IMR-90 (cell line): ENCODE measurements around the gene SLC6A11. TPM values are rescaled to one million over a fixed set of nuclear protein-coding genes. Genes with fewer than 3 reads are reported as not detected.

Source experiments
- ATAC-seq: fragments of 200-7000 bp; cut with Tn5 transposase; 2 replicates; pipeline ENCODE4 v1.9.1; 2020; ENCODE audit warnings: low read depth, mild to moderate bottlenecking, moderate library complexity
- BruUV-seq: library from RNA; stranded (reverse); fragments of 400-500 nt; replicated peaks from 2 replicates; lab custom pipeline; 2021; lab: Mats Ljungman, UMichigan
- CTCF ChIA-PET: fragments of 300-600 bp; formaldehyde crosslinking; extraction: SDS; loops from one replicate; lab custom pipeline; 2021; ENCODE audit warnings: antibody characterized with exemption; lab: Yijun Ruan, JAX
- POLR2A ChIA-PET: fragments of 300-600 bp; sonication (Branson Sonifier 250); formaldehyde crosslinking; loops from one replicate; lab custom pipeline; 2022; ENCODE audit warnings: antibody characterized with exemption; ENCODE audit not compliant: unreplicated experiment; lab: Charles Lee
- DNase-seq: peaks from one replicate; pipeline ENCODE4 v3.0.0; 2013
- H2AFZ ChIP-seq: replicated peaks from 2 replicates; pipeline ENCODE3; 2013; ENCODE audit warnings: low read length, mild to moderate bottlenecking; ENCODE audit not compliant: poor library complexity
- H2AK5ac ChIP-seq: 2 replicates; pipeline ENCODE4 v1.6.1; 2013; ENCODE audit warnings: low read depth, low read length, inconsistent platforms
- H2AK9ac ChIP-seq: replicated peaks from 2 replicates; pipeline ENCODE3; 2013; ENCODE audit warnings: mild to moderate bottlenecking, low read depth, low read length, moderate library complexity; ENCODE audit not compliant: poor library complexity
- H2BK120ac ChIP-seq: 2 replicates; pipeline ENCODE4 v1.6.1; 2013; ENCODE audit warnings: low read depth, low read length, inconsistent platforms
- H2BK15ac ChIP-seq: 3 replicates; pipeline ENCODE4 v1.6.1; 2013; ENCODE audit warnings: low read depth, low read length, inconsistent platforms
- H2BK20ac ChIP-seq: 2 replicates; pipeline ENCODE4 v1.6.1; 2013; ENCODE audit warnings: low read depth, mild to moderate bottlenecking, inconsistent platforms, low read length, moderate library complexity
- H2BK5ac ChIP-seq: 2 replicates; pipeline ENCODE4 v1.6.1; 2013; ENCODE audit warnings: mild to moderate bottlenecking, low read depth, low read length, inconsistent platforms; ENCODE audit not compliant: poor library complexity, severe bottlenecking
- H3K14ac ChIP-seq: replicated peaks from 2 replicates; pipeline ENCODE4 v1.6.1; 2013; ENCODE audit warnings: low read depth, low read length, inconsistent platforms
- H3K18ac ChIP-seq: 2 replicates; pipeline ENCODE4 v1.6.1; 2013; ENCODE audit warnings: low read depth, low read length, control low read depth
- H3K23ac ChIP-seq: 2 replicates; pipeline ENCODE4 v1.6.1; 2013; ENCODE audit warnings: low read depth, low read length, inconsistent platforms
- H3K27ac ChIP-seq: 2 replicates; pipeline ENCODE4 v1.5.1; 2013; ENCODE audit warnings: mild to moderate bottlenecking, control low read depth, low read length; ENCODE audit not compliant: insufficient read depth
- H3K27me3 ChIP-seq: 2 replicates; pipeline ENCODE4 v1.6.1; 2013; ENCODE audit warnings: low read length; ENCODE audit not compliant: control insufficient read depth, insufficient read depth
- H3K36me3 ChIP-seq: 2 replicates; pipeline ENCODE4 v1.6.1; 2013; ENCODE audit warnings: low read length, mixed read lengths; ENCODE audit not compliant: control insufficient read depth, insufficient read depth
- H3K4ac ChIP-seq: 2 replicates; pipeline ENCODE4 v1.6.1; 2013; ENCODE audit warnings: low read depth, low read length, inconsistent platforms
- H3K4me1 ChIP-seq: 2 replicates; pipeline ENCODE4 v1.6.1; 2013; ENCODE audit warnings: low read length, mixed read lengths; ENCODE audit not compliant: control insufficient read depth, insufficient read depth
- H3K4me2 ChIP-seq: 2 replicates; pipeline ENCODE4 v1.6.1; 2013; ENCODE audit warnings: low read depth, mild to moderate bottlenecking, control low read depth, low read length, moderate library complexity
- H3K4me3 ChIP-seq: 2 replicates; pipeline ENCODE4 v1.5.1; 2013; ENCODE audit warnings: low read depth, mild to moderate bottlenecking, control low read depth, low read length, moderate library complexity; ENCODE audit not compliant: insufficient read depth
- H3K56ac ChIP-seq: 2 replicates; pipeline ENCODE4 v1.6.1; 2013; ENCODE audit warnings: low read length, inconsistent platforms; ENCODE audit not compliant: insufficient read depth; ENCODE audit errors: extremely low read depth
- H3K79me1 ChIP-seq, 2 experiments: 2 replicates each; pipeline ENCODE4 v1.6.1; 2013; ENCODE audit warnings: low read length in 2 of 2, inconsistent platforms in 1 of 2, low read depth in 1 of 2
- H3K9ac ChIP-seq: 2 replicates; pipeline ENCODE4 v1.6.1; 2013; ENCODE audit warnings: low read depth, low read length, control low read depth
- H3K9me1 ChIP-seq: 2 replicates; pipeline ENCODE4 v1.6.1; 2013; ENCODE audit warnings: low read length, inconsistent platforms; ENCODE audit not compliant: insufficient read depth
- H3K9me3 ChIP-seq: 2 replicates; pipeline ENCODE4 v1.6.1; 2013; ENCODE audit warnings: low read length; ENCODE audit not compliant: control insufficient read depth, insufficient read depth
- H4K20me1 ChIP-seq: 2 replicates; pipeline ENCODE4 v1.6.1; 2013; ENCODE audit warnings: low read length, inconsistent platforms; ENCODE audit not compliant: insufficient read depth
- H4K5ac ChIP-seq: 2 replicates; pipeline ENCODE4 v1.6.1; 2013; ENCODE audit warnings: mild to moderate bottlenecking, low read depth, low read length, control low read depth
- H4K8ac ChIP-seq, 2 experiments: 2 replicates each; pipeline ENCODE4 v1.6.1; 2013; ENCODE audit warnings: low read depth in 2 of 2, low read length in 2 of 2, control low read depth in 1 of 2, inconsistent platforms in 1 of 2
- H4K91ac ChIP-seq: 2 replicates; pipeline ENCODE4 v1.6.1; 2013; ENCODE audit warnings: low read depth, low read length, inconsistent platforms; ENCODE audit not compliant: insufficient read depth
- BHLHE40 ChIP-seq: fragments of 150-350 bp; IDR thresholded peaks from 2 replicates; pipeline ENCODE4 v1.6.1; 2016; ENCODE audit warnings: mild to moderate bottlenecking, low read depth, low read length
- RFX5 ChIP-seq: IDR thresholded peaks from 2 replicates; pipeline ENCODE4 v1.8.0; 2012; ENCODE audit warnings: low read depth, mild to moderate bottlenecking, low read length, moderate library complexity
- WGBS, 2 experiments: methylation state at CpG; one replicate each; pipeline versions ENCODE4 v1.1.5 to v1.1.7; 2013; ENCODE audit warnings: missing lambda C conversion rate in 2 of 2; ENCODE audit not compliant: insufficient read length in 1 of 2; ENCODE audit errors: extremely low coverage in 2 of 2; 5-methylcytosine and 5-hydroxymethylcytosine counted together
- dilution Hi-C: fragments of 300-500 bp; cut with HindIII; formaldehyde crosslinking; loops from one replicate; pipeline ENCODE4 v1.14.3; 2018; ENCODE audit warnings: low sequenced_read_pairs; ENCODE audit not compliant: unreplicated experiment
- in situ Hi-C: fragments of 300-500 bp; cut with MboI; formaldehyde crosslinking; loops from 3 replicates; pipeline ENCODE4 v1.14.3; 2019; ENCODE audit warnings: low sequenced_read_pairs, inconsistent platforms, mixed read lengths
- intact Hi-C: fragments of 100-400 bp; cut with micrococcal nuclease; formaldehyde crosslinking; loops from 2 replicates; pipeline ENCODE4 v1.10.0; 2022
- polyA plus RNA-seq, 3 experiments: library from polyadenylated mRNA; depleted of rRNA; stranded (reverse); fragments of >200 nt; gene quantifications; 2 replicates each; pipeline ENCODE4 v1.2.3, GENCODE V29; 2012; ENCODE audit warnings: low replicate concordance in 1 of 3
- total RNA-seq: library from RNA; depleted of rRNA; stranded (reverse); fragments of >200 nt; gene quantifications from 2 replicates; pipeline ENCODE4 v1.2.3, GENCODE V29; 2012

The SLC6A11 gene
- total and polyA plus RNA-seq, 2 of the 4 experiments (the other 2 are of a cell fraction) = not detected

GRCh38 chr3:10940106-10940505, 124.1 kb downstream of the SLC6A11 start:
- 20% methylated on average over 2 of the region's 12 CpGs; no CpG with 5 or more reads in 1 of the 2 experiments for WGBS, 2 experiments
- in situ Hi-C loops = loop anchor here (10.0 kb wide), 2 partner anchors 395 to 715 kb away; no protein-coding TSS in a partner anchor
- H3K4ac ChIP-seq = no peak overlapping the region
- H2AK5ac ChIP-seq = no peak overlapping the region
- peaks cover 3% of the 10 kb centered on the region; the same call in 1 of the 2 replicates for H3K9me3 ChIP-seq
- no peak overlapping the region for H4K8ac ChIP-seq
- no peak overlapping the region for H2BK120ac ChIP-seq
- H4K91ac ChIP-seq = no peak overlapping the region
- no peak overlapping the region for H4K5ac ChIP-seq
- H3K27ac ChIP-seq = no peak overlapping the region
- peaks cover 16% of the 10 kb centered on the region for H3K27me3 ChIP-seq
- ChIA-PET CTCF (no interaction called here), POLR2A (no interaction called here)
- no peak overlapping the region for H3K18ac ChIP-seq
- no peak overlapping the region for H3K4me3 ChIP-seq
- H3K79me1 ChIP-seq = no peaks in the 10 kb centered on the region
- H4K20me1 ChIP-seq = no peaks in the 10 kb centered on the region
- no TSS peak for BruUV-seq
- no peak overlapping the region for H3K9ac ChIP-seq
- TF ChIP-seq BHLHE40 (no peak), RFX5 (no peak)
- no peak overlapping the region for H3K14ac ChIP-seq
- dilution Hi-C loops = no loop called here
- H2BK5ac ChIP-seq = no peak overlapping the region
- H2BK15ac ChIP-seq = no peak overlapping the region
- H3K23ac ChIP-seq = no peak overlapping the region
- ATAC-seq (no peak), DNase-seq (no peak)
- H2AFZ ChIP-seq = no peak overlapping the region
- no peak overlapping the region for H2BK20ac ChIP-seq
- H3K56ac ChIP-seq = no peak overlapping the region
- no peak overlapping the region for H2AK9ac ChIP-seq
- intact Hi-C loops = loop anchor here (5.0 to 10.0 kb wide), 2 partner anchors 183 to 195 kb away; no protein-coding TSS in a partner anchor
- H3K9me1 ChIP-seq = no peaks in the 10 kb centered on the region
- H3K36me3 ChIP-seq = no peaks in the 10 kb centered on the region
- no peak overlapping the region for H3K4me2 ChIP-seq
- no peaks in the 10 kb centered on the region for H3K4me1 ChIP-seq
